Measurements from ENCODE around the gene GKN2. TPM values are rescaled to one million over a fixed set of nuclear protein-coding genes. Genes with fewer than 3 reads are reported as not detected.

Gene GKN2
- total RNA-seq, 1 experiment from 2014 or later, result not detected

- WGBS (ENCODE audit: extremely low coverage, insufficient read length, low lambda C conversion rate), result no CpG with 5 or more reads among the region's 5 CpGs
- Histone ChIP-seq H3K4ac (ENCODE audit: low read depth, low read length) (no peak overlapping the region), H3K9ac (ENCODE audit: extremely low read depth, insufficient read length, low read length) (no peak overlapping the region), H3K79me1 (ENCODE audit: insufficient read depth, low read depth, low read length, poor library complexity, severe bottlenecking) (no peaks in the 10 kb centered on the region), H3K9me3 (ENCODE audit: control insufficient read depth, low read depth, low read length) (no peaks in the 10 kb centered on the region), H3K56ac (ENCODE audit: insufficient read length, low read depth, low read length) (no peak overlapping the region), H3K23me2 (ENCODE audit: insufficient read length, low read depth, low read length, poor library complexity, severe bottlenecking) (no peaks in the 10 kb centered on the region), H3K4me1 (ENCODE audit: insufficient read depth, low read length) (no peaks in the 10 kb centered on the region), H3K27me3 (ENCODE audit: insufficient read depth, low read length) (no peaks in the 10 kb centered on the region), H3K23ac (ENCODE audit: insufficient read length, low read depth, low read length) (no peak overlapping the region), H4K5ac (ENCODE audit: insufficient read length, low read depth, low read length) (no peak overlapping the region), H3T11ph (ENCODE audit: low read length) (no peak overlapping the region), H4K91ac (ENCODE audit: insufficient read length, low read depth, low read length) (no peak overlapping the region), H2BK120ac (ENCODE audit: low read depth, low read length, poor library complexity, severe bottlenecking) (no peak overlapping the region), H2AK5ac (ENCODE audit: insufficient read length, low read length) (no peak overlapping the region), H4K20me1 (ENCODE audit: control insufficient read depth, insufficient read depth, insufficient read length) (no peaks in the 10 kb centered on the region), H2BK5ac (ENCODE audit: insufficient read length, low read length) (no peak overlapping the region), H3K79me2 (ENCODE audit: insufficient read depth, low read length) (no peaks in the 10 kb centered on the region), H4K8ac (replicated peaks; ENCODE audit: insufficient read length, low read depth, low read length) (no peak overlapping the region), H2BK15ac (ENCODE audit: low read depth, low read length) (no peak overlapping the region), H3K14ac (ENCODE audit: insufficient read depth, low read length) (no peak overlapping the region), H2AFZ (ENCODE audit: low read length) (no peak overlapping the region), H2BK12ac (ENCODE audit: insufficient read length, low read depth, low read length) (no peak overlapping the region), H3K18ac (ENCODE audit: insufficient read length, low read depth, low read length) (no peak overlapping the region), H3K4me2 (ENCODE audit: insufficient read depth, insufficient read length, low read length) (no peak overlapping the region), H3K27ac (ENCODE audit: insufficient read length, low read depth, low read length) (no peak overlapping the region), H2BK20ac (ENCODE audit: low read depth, low read length, poor library complexity, severe bottlenecking) (no peak overlapping the region)
- TF ChIP-seq, protein P1, sequence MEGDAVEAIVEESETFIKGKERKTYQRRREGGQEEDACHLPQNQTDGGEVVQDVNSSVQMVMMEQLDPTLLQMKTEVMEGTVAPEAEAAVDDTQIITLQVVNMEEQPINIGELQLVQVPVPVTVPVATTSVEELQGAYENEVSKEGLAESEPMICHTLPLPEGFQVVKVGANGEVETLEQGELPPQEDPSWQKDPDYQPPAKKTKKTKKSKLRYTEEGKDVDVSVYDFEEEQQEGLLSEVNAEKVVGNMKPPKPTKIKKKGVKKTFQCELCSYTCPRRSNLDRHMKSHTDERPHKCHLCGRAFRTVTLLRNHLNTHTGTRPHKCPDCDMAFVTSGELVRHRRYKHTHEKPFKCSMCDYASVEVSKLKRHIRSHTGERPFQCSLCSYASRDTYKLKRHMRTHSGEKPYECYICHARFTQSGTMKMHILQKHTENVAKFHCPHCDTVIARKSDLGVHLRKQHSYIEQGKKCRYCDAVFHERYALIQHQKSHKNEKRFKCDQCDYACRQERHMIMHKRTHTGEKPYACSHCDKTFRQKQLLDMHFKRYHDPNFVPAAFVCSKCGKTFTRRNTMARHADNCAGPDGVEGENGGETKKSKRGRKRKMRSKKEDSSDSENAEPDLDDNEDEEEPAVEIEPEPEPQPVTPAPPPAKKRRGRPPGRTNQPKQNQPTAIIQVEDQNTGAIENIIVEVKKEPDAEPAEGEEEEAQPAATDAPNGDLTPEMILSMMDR (conservative IDR thresholded peaks at IDR 0.05), result no peak
- no peak for DNase-seq
- Mint-ChIP-seq H3K4me3 (no peak overlapping the region), H3K36me3 (ENCODE audit: insufficient read depth in 1 of 3, low read depth in 3 of 3) (no peaks in the 10 kb centered on the region; a peak in 1 of 7 replicates), H3K9me3 (no peaks in the 10 kb centered on the region), H3K27me3 (ENCODE audit: low read depth) (peaks cover 6% of the 10 kb centered on the region), H3K4me1 (no peaks in the 10 kb centered on the region), H3K27ac (no peak overlapping the region)
Observed at GRCh38 chr2:68992341-68992740, 39.6 kb upstream of the GKN2 start.

All from H9 (cell line).